Breast epithelium (tissue), 4 donors: Measurements from ENCODE around the gene RIBC1. TPM values are rescaled to one million over a fixed set of nuclear protein-coding genes. Genes with fewer than 3 reads are reported as not detected.

Source experiments
- DNase-seq, 2 donors: peaks; one replicate each; pipeline ENCODE4 v3.0.0-alpha.2; 2019; ENCODE audit warnings: low spot score in 2 of 2
- H3K27ac ChIP-seq, 2 donors: fragments of 200-600 bp; sonication (generic) in 1 of 2; one replicate each; pipeline ENCODE4 v1.5.1; 2016 to 2019; ENCODE audit warnings: mild to moderate bottlenecking in 1 of 2
- H3K27me3 ChIP-seq, 2 donors: fragments of 200-600 bp; sonication (generic) in 1 of 2; one replicate each; pipeline versions ENCODE4 v1.5.1 to v1.6.0; 2017 to 2019; ENCODE audit warnings: control low read depth in 1 of 2, mild to moderate bottlenecking in 1 of 2
- H3K36me3 ChIP-seq: fragments of 200-600 bp; one replicate; pipeline ENCODE4 v1.5.1; 2019
- H3K4me1 ChIP-seq, 2 donors: fragments of 200-600 bp; sonication (generic); one replicate each; pipeline ENCODE4 v1.5.1; 2016 to 2019; ENCODE audit warnings: control low read depth in 1 of 2
- H3K4me3 ChIP-seq, 3 donors: fragments of 200-600 bp; sonication (generic); 1 replicate in 2 of 3; 2 replicates in 1 of 3; pipeline ENCODE4 v1.5.1; 2016 to 2019; ENCODE audit warnings: mild to moderate bottlenecking in 3 of 3, moderate library complexity in 2 of 3
- H3K9me3 ChIP-seq, 2 donors: fragments of 200-600 bp; sonication (generic) in 1 of 2; one replicate each; pipeline ENCODE4 v1.5.1; 2016 to 2019; ENCODE audit warnings: control low read depth in 1 of 2
- POLR2A ChIP-seq: fragments of 450-650 bp; IDR thresholded peaks from one replicate; pipeline ENCODE4 v1.6.1; 2016; ENCODE audit warnings: antibody characterized with exemption, mild to moderate bottlenecking, moderate library complexity
- POLR2AphosphoS5 ChIP-seq, 3 donors: sonication (generic); formaldehyde crosslinking; IDR thresholded peaks; one replicate each; pipeline ENCODE4 v1.6.1; 2017; ENCODE audit warnings: antibody characterized with exemption in 3 of 3
- intact Hi-C: fragments of 100-400 bp; cut with DNase I; formaldehyde crosslinking; loops from one replicate; pipeline ENCODE4 v1.15.1; 2023; ENCODE audit warnings: low total_unique reads
- total RNA-seq, 3 donors: library from RNA; depleted of rRNA; stranded (reverse); fragments of >200 nt; gene quantifications; one replicate each; pipeline ENCODE4 v1.1.0, GENCODE V29; 2016
- TF ChIP-seq, protein P1 (sequence below), 3 donors: fragments of 450-650 bp; IDR thresholded peaks; one replicate each; pipeline ENCODE4 v1.5.1; 2016 to 2017; ENCODE audit warnings: antibody characterized with exemption in 3 of 3, mild to moderate bottlenecking in 3 of 3, moderate library complexity in 3 of 3

The RIBC1 gene
- total RNA-seq, result 1 to 10 TPM; 2.0 to 2.9 (median 2.1) TPM

DNA sequence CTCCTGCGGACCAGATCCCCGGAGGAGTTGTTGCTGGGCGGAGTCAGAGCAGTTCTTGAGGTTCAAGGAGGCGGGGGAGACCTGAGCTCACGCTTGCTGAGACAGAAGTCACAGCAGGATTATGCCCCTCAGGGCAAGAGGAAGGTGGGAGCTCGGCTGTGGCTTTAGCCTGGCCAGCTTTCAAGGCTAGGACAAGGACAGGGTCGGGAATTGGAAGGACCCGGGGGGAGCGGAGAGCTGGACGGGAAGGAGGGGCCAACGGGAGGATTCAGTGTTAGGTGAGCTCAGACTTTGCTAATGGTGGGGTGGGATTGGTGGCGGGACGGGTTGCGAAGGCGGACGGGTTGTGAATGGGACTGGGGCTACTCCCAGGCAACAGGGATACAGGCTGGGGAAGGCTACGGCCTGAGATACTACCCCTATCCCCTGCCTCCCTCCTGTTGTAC is at the start of gene RIBC1:
RIBC1 (plus strand) TSS at position 13 of the 446 bp plus-strand sequence. CDS start 3,404 bp downstream, outside the sequence.
- H3K27me3 ChIP-seq, result no peaks in the 10 kb centered on the region
- H3K27ac ChIP-seq, result peak within 1 kb of the TSS; percentile 97 to 100
- H3K4me1 ChIP-seq, result peaks cover 7 to 13% of the 10 kb centered on the region in 2 donors
- no peaks in the 10 kb centered on the region for H3K9me3 ChIP-seq
- H3K36me3 ChIP-seq, result no peaks in the 10 kb centered on the region
- H3K4me3 ChIP-seq, result peak within 1 kb of the TSS; percentile 58 to 94 (median 69)
- DNase-seq, result no peak
- peak in 1 of 3 donors; percentile 46 for TF ChIP-seq POLR2AphosphoS5 (IDR thresholded peaks at IDR 0.05)
- no peak for TF ChIP-seq POLR2A
- intact Hi-C loops, result no loop called here

DNA sequence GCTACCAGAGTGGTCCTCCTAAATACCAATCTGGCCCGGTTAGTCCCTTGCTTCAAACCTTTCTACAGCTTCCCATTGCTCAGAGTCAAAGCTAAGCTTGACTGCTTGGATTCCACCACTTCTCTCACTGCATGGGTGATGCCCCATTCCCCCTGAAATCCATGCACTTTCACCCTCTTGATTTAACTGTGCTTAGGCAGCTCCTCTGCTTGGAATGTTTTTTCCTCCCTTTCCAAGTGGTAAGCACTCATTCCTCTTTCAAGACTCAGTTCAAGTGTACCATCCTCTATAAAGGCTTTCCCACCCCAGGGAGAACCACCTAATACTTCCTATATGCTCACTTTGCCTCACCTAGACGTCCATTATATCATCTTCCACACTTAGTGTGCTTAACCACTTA is 49.4 kb upstream of the RIBC1 start:
- no peak for TF ChIP-seq POLR2A

DNA sequence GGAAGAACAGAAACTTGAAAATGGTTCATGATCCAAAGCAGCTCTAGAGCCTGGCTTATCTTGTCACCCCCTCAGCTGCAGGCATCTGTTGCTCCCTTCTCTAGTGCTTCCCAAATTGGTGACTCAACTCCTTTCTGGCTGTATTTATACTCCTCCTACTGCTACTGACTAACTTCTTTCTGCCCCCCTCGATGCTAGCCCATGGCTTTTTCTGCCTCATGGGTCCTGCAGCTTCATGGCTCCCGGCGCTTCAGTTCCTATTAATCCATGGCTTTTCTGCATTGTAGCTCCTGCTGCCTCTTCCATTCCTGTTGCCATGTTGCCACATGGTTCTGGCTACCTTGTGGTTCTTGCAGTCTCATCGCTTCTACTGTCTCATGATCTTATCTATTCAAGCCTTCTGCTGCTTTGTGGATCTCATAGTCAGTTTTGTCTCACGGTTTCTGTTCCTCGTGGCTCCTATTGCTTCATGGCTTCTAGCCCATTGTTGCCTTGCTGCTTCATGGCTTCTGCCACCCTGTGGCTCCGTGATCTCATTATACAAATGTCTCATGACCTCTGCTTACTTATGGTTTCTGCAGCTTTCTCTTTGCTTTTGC is 48.4 kb upstream of the RIBC1 start:
- Histone ChIP-seq H3K27me3 (no peaks in the 10 kb centered on the region), H3K36me3 (no peaks in the 10 kb centered on the region), H3K9me3 (peaks cover 3 to 13% of the 10 kb centered on the region in 2 donors), H3K27ac (no peak overlapping the region), H3K4me1 (no peaks in the 10 kb centered on the region), H3K4me3 (no peak overlapping the region)
- DNase-seq, result no peak
- intact Hi-C loops, result no loop called here
- TF ChIP-seq, protein P1, sequence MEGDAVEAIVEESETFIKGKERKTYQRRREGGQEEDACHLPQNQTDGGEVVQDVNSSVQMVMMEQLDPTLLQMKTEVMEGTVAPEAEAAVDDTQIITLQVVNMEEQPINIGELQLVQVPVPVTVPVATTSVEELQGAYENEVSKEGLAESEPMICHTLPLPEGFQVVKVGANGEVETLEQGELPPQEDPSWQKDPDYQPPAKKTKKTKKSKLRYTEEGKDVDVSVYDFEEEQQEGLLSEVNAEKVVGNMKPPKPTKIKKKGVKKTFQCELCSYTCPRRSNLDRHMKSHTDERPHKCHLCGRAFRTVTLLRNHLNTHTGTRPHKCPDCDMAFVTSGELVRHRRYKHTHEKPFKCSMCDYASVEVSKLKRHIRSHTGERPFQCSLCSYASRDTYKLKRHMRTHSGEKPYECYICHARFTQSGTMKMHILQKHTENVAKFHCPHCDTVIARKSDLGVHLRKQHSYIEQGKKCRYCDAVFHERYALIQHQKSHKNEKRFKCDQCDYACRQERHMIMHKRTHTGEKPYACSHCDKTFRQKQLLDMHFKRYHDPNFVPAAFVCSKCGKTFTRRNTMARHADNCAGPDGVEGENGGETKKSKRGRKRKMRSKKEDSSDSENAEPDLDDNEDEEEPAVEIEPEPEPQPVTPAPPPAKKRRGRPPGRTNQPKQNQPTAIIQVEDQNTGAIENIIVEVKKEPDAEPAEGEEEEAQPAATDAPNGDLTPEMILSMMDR (IDR thresholded peaks at IDR 0.05), result no peak
- TF ChIP-seq POLR2A (no peak), POLR2AphosphoS5 (IDR thresholded peaks at IDR 0.05) (no peak)

More for the DNA sequence above, 49.4 kb upstream of the RIBC1 start:
- intact Hi-C loops, result no loop called here
- no peaks in the 10 kb centered on the region for H3K4me1 ChIP-seq
- H3K27ac ChIP-seq, result no peak overlapping the region
- H3K36me3 ChIP-seq, result no peaks in the 10 kb centered on the region
- no peak for DNase-seq
- H3K9me3 ChIP-seq, result peaks cover 3 to 21% of the 10 kb centered on the region in 2 donors
- peaks cover 0 to 4% of the 10 kb centered on the region in 2 donors for H3K27me3 ChIP-seq
- H3K4me3 ChIP-seq, result no peak overlapping the region

- TF ChIP-seq POLR2AphosphoS5 (IDR thresholded peaks at IDR 0.05), result no peak
- Histone ChIP-seq H3K27me3 (no peaks in the 10 kb centered on the region), H3K27ac (no peak overlapping the region), H3K4me3 (no peak overlapping the region), H3K4me1 (no peaks in the 10 kb centered on the region), H3K36me3 (peaks cover 4% of the 10 kb centered on the region), H3K9me3 (peaks cover 3 to 10% of the 10 kb centered on the region in 2 donors)
- no peak for DNase-seq
- intact Hi-C loops, result no loop called here
Measured at GRCh38 chrX:53374923-53375322, 47.8 kb upstream of the RIBC1 start.

DNA sequence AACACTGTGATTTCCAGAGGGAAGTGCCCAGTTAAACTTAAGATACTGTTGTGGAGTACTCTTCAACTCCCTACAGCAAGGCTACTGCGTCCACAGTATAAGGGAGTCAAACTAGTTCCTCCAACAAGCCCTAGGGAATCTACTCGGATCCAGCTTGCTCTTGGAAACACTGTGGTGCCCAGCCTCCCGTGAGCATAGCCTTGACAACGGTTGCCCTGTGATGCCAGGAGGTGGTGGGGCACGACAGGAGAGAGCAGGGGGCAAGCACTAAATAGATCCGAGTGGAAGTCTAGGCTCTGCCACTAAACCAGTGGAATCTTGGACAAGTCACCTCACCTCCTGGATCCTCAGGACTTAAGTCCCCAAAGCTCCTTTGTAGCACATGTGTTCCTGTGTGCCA is 45.8 kb upstream of the RIBC1 start:
- Histone ChIP-seq H3K27ac (no peak overlapping the region), H3K36me3 (peaks cover 14% of the 10 kb centered on the region), H3K9me3 (no peaks in the 10 kb centered on the region), H3K27me3 (no peaks in the 10 kb centered on the region), H3K4me1 (no peaks in the 10 kb centered on the region), H3K4me3 (no peak overlapping the region)
- intact Hi-C loops, result no loop called here
- DNase-seq, result no peak
- TF ChIP-seq POLR2AphosphoS5 (IDR thresholded peaks at IDR 0.05) (no peak), POLR2A (no peak)
- TF ChIP-seq, protein P1 (IDR thresholded peaks at IDR 0.05), result no peak

GRCh38 chrX:53377464-53377863 is 45.2 kb upstream of the RIBC1 start:
- no peaks in the 10 kb centered on the region for H3K4me1 ChIP-seq
- no peak overlapping the region for H3K4me3 ChIP-seq
- no peaks in the 10 kb centered on the region for H3K9me3 ChIP-seq
- intact Hi-C loops, result no loop called here
- DNase-seq, result no peak
- no peaks in the 10 kb centered on the region for H3K27me3 ChIP-seq
- TF ChIP-seq POLR2A (no peak), POLR2AphosphoS5 (IDR thresholded peaks at IDR 0.05) (no peak)
- TF ChIP-seq, protein P1 (IDR thresholded peaks at IDR 0.05), result no peak
- H3K36me3 ChIP-seq, result peaks cover 14% of the 10 kb centered on the region
- no peak overlapping the region for H3K27ac ChIP-seq
